Neuronal stem cell (in vitro differentiated cells): Measurements from ENCODE around the gene IFT81.
"Not testable (repeated sequence)": the region's sequence is repeated elsewhere in the genome, so short reads cannot be mapped to it uniquely, and the experiment has no call there.

Experiments used
- DNase-seq: peaks from one replicate; pipeline ENCODE4 v3.0.0-alpha.2; 2013; ENCODE audit warnings: low spot score
- H2AFZ ChIP-seq: one replicate; pipeline ENCODE4 v1.6.1; 2013; ENCODE audit warnings: mild to moderate bottlenecking, low read length, inconsistent platforms
- H2AK5ac ChIP-seq: 2 replicates; pipeline ENCODE4 v1.6.1; 2013; ENCODE audit warnings: low read depth, mild to moderate bottlenecking, inconsistent platforms, low read length, moderate library complexity, mixed read lengths
- H2BK120ac ChIP-seq: 2 replicates; pipeline ENCODE4 v1.6.1; 2013; ENCODE audit warnings: low read depth, mild to moderate bottlenecking, inconsistent platforms, low read length, moderate library complexity, mixed read lengths
- H2BK12ac ChIP-seq: one replicate; pipeline ENCODE4 v1.6.1; 2013; ENCODE audit warnings: low read length, inconsistent platforms
- H2BK15ac ChIP-seq: 2 replicates; pipeline ENCODE4 v1.6.1; 2013; ENCODE audit warnings: mild to moderate bottlenecking, low read length, inconsistent platforms, mixed read lengths
- H2BK5ac ChIP-seq: one replicate; pipeline ENCODE4 v1.6.1; 2013; ENCODE audit warnings: inconsistent platforms, mild to moderate bottlenecking, low read length, moderate library complexity
- H3K14ac ChIP-seq: one replicate; pipeline ENCODE4 v1.6.1; 2013; ENCODE audit warnings: low read length, inconsistent platforms
- H3K18ac ChIP-seq: 2 replicates; pipeline ENCODE4 v1.6.1; 2013; ENCODE audit warnings: low read length, inconsistent platforms
- H3K23ac ChIP-seq: 2 replicates; pipeline ENCODE4 v1.6.1; 2013; ENCODE audit warnings: low read depth, mild to moderate bottlenecking, mixed read lengths, low read length, inconsistent platforms; ENCODE audit not compliant: poor library complexity
- H3K27ac ChIP-seq: replicated peaks from 3 replicates; pipeline ENCODE4 v1.5.1; 2013; ENCODE audit warnings: low read length, inconsistent platforms
- H3K27me3 ChIP-seq, 3 experiments: 2 replicates each; pipeline ENCODE4 v1.6.1; 2013; ENCODE audit warnings: low read length in 3 of 3, mild to moderate bottlenecking in 2 of 3, inconsistent platforms in 1 of 3, low read depth in 1 of 3, mixed read lengths in 1 of 3, moderate library complexity in 1 of 3; ENCODE audit not compliant: control insufficient read depth in 3 of 3, insufficient read depth in 3 of 3
- H3K36me3 ChIP-seq, 2 donors: replicated peaks in 1 of 2; 2 replicates each; pipeline ENCODE4 v1.6.1; 2013; ENCODE audit warnings: low read length in 2 of 2; ENCODE audit not compliant: control insufficient read depth in 2 of 2, insufficient read depth in 2 of 2
- H3K4ac ChIP-seq: 2 replicates; pipeline ENCODE4 v1.6.1; 2013; ENCODE audit warnings: inconsistent platforms, mild to moderate bottlenecking, low read length, moderate library complexity
- H3K4me1 ChIP-seq, 2 donors: 1 replicate in 1 of 2; 2 replicates in 1 of 2; pipeline ENCODE4 v1.6.1; 2013; ENCODE audit warnings: low read length in 2 of 2, low read depth in 1 of 2; ENCODE audit not compliant: control insufficient read depth in 2 of 2, insufficient read depth in 1 of 2
- H3K4me2 ChIP-seq: one replicate; pipeline ENCODE4 v1.6.1; 2013; ENCODE audit warnings: mild to moderate bottlenecking, low read length, inconsistent platforms; ENCODE audit not compliant: insufficient read depth, poor library complexity, severe bottlenecking
- H3K4me3 ChIP-seq, 2 donors: 2 replicates each; pipeline ENCODE4 v1.5.1; 2013; ENCODE audit warnings: low read length in 2 of 2, mild to moderate bottlenecking in 2 of 2, inconsistent platforms in 1 of 2, moderate library complexity in 1 of 2
- H3K79me1 ChIP-seq: one replicate; pipeline ENCODE4 v1.6.1; 2013; ENCODE audit warnings: low read depth, mild to moderate bottlenecking, inconsistent platforms, low read length, moderate library complexity
- H3K9ac ChIP-seq: one replicate; pipeline ENCODE4 v1.6.1; 2013; ENCODE audit warnings: mild to moderate bottlenecking, low read depth, low read length, inconsistent platforms; ENCODE audit not compliant: poor library complexity
- H3K9me3 ChIP-seq, 2 donors: replicated peaks in 1 of 2; 2 replicates each; pipeline versions ENCODE3 to v1.6.1; 2013; ENCODE audit warnings: low read length in 2 of 2, mild to moderate bottlenecking in 2 of 2, inconsistent platforms in 1 of 2, low read depth in 1 of 2, mixed read lengths in 1 of 2, moderate library complexity in 1 of 2; ENCODE audit not compliant: control insufficient read depth in 2 of 2, insufficient read depth in 1 of 2
- H4K8ac ChIP-seq: one replicate; pipeline ENCODE4 v1.6.1; 2013; ENCODE audit warnings: low read depth, mild to moderate bottlenecking, inconsistent platforms, low read length, moderate library complexity
- H4K91ac ChIP-seq: one replicate; pipeline ENCODE4 v1.6.1; 2013; ENCODE audit warnings: low read length, low read depth, mild to moderate bottlenecking, inconsistent platforms; ENCODE audit not compliant: poor library complexity
- WGBS, 2 donors: extraction: QIAGEN DNeasy Blood & Tissue Kit; methylation state at CpG; one replicate each; pipeline ENCODE4 v1.1.7; 2013; ENCODE audit warnings: missing lambda C conversion rate in 2 of 2, mixed read lengths in 1 of 2; ENCODE audit not compliant: insufficient read length in 2 of 2, insufficient replicate concordance in 1 of 2; ENCODE audit errors: extremely low coverage in 2 of 2; 5-methylcytosine and 5-hydroxymethylcytosine counted together

The IFT81 gene

DNA sequence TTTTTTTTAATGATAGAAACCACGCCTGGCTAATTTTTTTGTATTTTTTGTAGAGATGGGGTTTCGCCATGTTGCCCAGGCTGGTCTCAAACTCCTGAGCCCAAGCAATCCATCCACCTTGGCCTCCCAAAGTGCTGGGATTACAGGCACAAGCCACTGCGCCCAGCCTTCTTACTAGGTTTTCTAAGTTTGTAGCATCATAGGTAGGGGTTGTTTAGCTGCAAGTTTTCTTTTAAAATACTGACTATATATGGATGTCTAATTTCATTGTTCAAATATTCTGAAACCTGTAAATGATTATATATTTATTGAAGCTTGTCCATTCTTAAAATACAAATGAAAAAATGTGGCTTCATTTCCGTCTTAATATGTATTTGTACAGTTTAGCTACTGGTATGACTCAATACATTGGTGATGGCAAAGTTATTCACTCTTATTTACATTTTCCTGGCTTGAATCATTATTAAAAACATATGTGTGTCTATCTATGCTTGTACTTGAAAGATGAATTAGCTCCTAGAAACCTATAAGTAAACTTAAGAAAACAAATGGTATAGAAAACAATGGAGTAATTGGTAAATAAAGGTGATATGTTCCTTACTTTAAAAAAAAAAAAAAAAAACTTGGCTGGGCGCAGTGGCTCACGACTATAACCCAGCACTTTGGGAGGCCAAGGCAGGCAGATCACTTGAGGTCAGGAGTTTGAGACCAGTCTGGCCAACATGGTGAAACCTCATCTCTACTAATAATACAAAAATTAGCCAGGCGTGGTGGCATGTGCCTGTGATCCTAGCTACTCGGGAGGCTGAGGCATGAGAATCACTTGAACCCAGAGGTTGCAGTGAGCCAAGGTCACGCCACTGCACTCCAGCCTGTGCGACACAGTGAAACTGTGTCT, 87.7 kb downstream of the IFT81 start:
- H3K36me3 ChIP-seq: peaks cover 4 to 63% of the 10 kb centered on the region in 2 donors
- H3K27ac ChIP-seq, DNase-seq: not testable (repeated sequence)

DNA sequence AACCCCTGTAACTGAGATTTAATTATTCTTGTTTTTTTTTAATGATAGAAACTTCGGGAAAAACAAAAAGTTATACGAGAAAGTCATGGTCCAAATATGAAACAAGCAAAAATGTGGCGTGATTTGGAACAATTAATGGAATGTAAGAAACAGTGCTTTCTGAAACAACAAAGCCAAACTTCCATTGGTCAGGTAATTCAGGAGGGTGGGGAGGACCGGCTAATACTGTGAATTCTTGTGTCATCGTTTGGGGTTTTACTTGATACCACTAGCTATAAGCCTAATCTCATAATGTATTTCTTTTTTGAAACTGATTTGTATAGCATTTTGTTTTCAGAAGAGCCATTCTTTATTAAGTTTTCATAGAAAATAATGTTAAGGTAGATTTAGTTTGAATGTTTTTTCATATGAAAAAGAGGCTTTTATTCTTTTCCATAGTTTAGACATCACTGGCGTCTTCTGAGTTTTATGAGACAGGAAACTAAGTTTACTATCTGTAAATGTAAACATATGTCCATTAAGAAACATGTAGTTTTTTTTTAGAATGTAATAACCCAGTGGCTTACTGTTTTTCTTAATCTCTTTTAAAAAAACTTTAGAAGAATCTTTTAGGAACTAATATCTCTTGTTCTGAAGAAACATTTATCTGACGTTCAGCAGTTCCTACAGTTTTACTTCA, 94.0 kb downstream of the IFT81 start:
- H3K27me3 ChIP-seq: no peaks in the 10 kb centered on the region

More for the DNA sequence above, 87.7 kb downstream of the IFT81 start:
- no CpG with 5 or more reads among the region's 10 CpGs for WGBS, 2 donors
- H3K4me3 ChIP-seq, H3K79me1 ChIP-seq, H2BK15ac ChIP-seq, H2BK5ac ChIP-seq, H2BK12ac ChIP-seq, H4K91ac ChIP-seq, H3K18ac ChIP-seq, H3K14ac ChIP-seq, H3K4ac ChIP-seq, H2BK120ac ChIP-seq, H4K8ac ChIP-seq, H2AFZ ChIP-seq, H3K27me3 ChIP-seq, H2AK5ac ChIP-seq, H3K9ac ChIP-seq, H3K23ac ChIP-seq, H3K4me1 ChIP-seq, H3K4me2 ChIP-seq: not testable (repeated sequence)
- peaks cover 0 to 13% of the 10 kb centered on the region in 2 donors for H3K9me3 ChIP-seq

DNA sequence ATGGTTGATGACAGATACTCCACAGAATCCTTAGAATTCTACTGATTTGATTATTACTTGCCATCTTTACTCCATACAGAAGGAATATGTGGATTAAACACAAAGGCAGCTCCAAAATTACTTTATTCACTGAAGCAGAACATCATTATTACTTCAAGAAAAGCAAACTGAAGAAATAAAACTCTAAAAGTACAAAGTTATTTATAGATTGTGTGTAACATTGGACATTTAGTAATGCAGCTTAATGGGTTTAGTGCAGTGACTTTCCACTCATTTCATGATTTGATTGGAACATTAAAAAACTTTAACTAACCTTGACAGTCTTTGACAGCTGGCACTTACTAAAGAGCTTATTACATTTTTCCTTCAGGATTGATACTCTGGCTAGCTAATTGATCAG, 97.9 kb downstream of the IFT81 start:
- peaks cover 5 to 64% of the 10 kb centered on the region in 2 donors for H3K36me3 ChIP-seq
- no peak overlapping the region for H2BK120ac ChIP-seq
- H3K27ac ChIP-seq: no peak overlapping the region
- no peak overlapping the region for H3K4me3 ChIP-seq
- peaks cover 0 to 1% of the 10 kb centered on the region in 2 donors for H3K4me1 ChIP-seq
- no peaks in the 10 kb centered on the region for H3K79me1 ChIP-seq
- H3K23ac ChIP-seq: no peak overlapping the region
- H4K8ac ChIP-seq: no peak overlapping the region
- H2AK5ac ChIP-seq: no peak overlapping the region
- no peak overlapping the region for H2BK5ac ChIP-seq
- H3K14ac ChIP-seq: no peak overlapping the region
- H3K9me3 ChIP-seq: no peaks in the 10 kb centered on the region
- H2BK15ac ChIP-seq: no peak overlapping the region
- H3K4ac ChIP-seq: no peak overlapping the region
- no peak overlapping the region for H3K9ac ChIP-seq
- no peak for DNase-seq
- H3K27me3 ChIP-seq: no peaks in the 10 kb centered on the region
- no peak overlapping the region for H2AFZ ChIP-seq
- no peak overlapping the region for H2BK12ac ChIP-seq
- H3K18ac ChIP-seq: no peak overlapping the region
- H4K91ac ChIP-seq: no peak overlapping the region
- no peak overlapping the region for H3K4me2 ChIP-seq

More for the DNA sequence above, 94.0 kb downstream of the IFT81 start:
- Histone ChIP-seq H2BK12ac (no peak overlapping the region), H3K9ac (no peak overlapping the region), H3K4me3 (no peak overlapping the region), H3K18ac (no peak overlapping the region), H2BK15ac (no peak overlapping the region), H3K36me3 (peaks cover 7 to 65% of the 10 kb centered on the region in 2 donors), H2AFZ (no peak overlapping the region), H3K14ac (no peak overlapping the region), H4K91ac (no peak overlapping the region), H3K4me1 (peaks cover 0 to 1% of the 10 kb centered on the region in 2 donors), H3K4ac (no peak overlapping the region), H3K79me1 (no peaks in the 10 kb centered on the region), H2BK120ac (no peak overlapping the region), H3K4me2 (no peak overlapping the region), H3K27ac (no peak overlapping the region), H2BK5ac (no peak overlapping the region), H2AK5ac (no peak overlapping the region), H3K23ac (no peak overlapping the region), H3K9me3 (peaks cover 0 to 4% of the 10 kb centered on the region in 2 donors), H4K8ac (no peak overlapping the region)
- no CpG with 5 or more reads among the region's 7 CpGs for WGBS, 2 donors
- DNase-seq: no peak

- H3K36me3 ChIP-seq: peaks cover 5 to 60% of the 10 kb centered on the region in 2 donors
- H2AFZ ChIP-seq: no peak overlapping the region
- no peak overlapping the region for H2BK15ac ChIP-seq
- H2BK5ac ChIP-seq: no peak overlapping the region
- no peak overlapping the region for H2BK12ac ChIP-seq
- H3K4me2 ChIP-seq: no peak overlapping the region
- H3K27ac ChIP-seq: no peak overlapping the region
- H2AK5ac ChIP-seq: no peak overlapping the region
- H3K9me3 ChIP-seq: no peaks in the 10 kb centered on the region
- no peak overlapping the region for H3K4me3 ChIP-seq
- no peak for DNase-seq
- H3K18ac ChIP-seq: no peak overlapping the region
- H3K23ac ChIP-seq: no peak overlapping the region
- H3K4me1 ChIP-seq: peaks cover 0 to 1% of the 10 kb centered on the region in 2 donors
- no peak overlapping the region for H2BK120ac ChIP-seq
- H3K14ac ChIP-seq: no peak overlapping the region
- no peak overlapping the region for H3K9ac ChIP-seq
- no CpG with 5 or more reads among the region's 1 CpG for WGBS, 2 donors
- no peak overlapping the region for H4K91ac ChIP-seq
- H3K27me3 ChIP-seq: no peaks in the 10 kb centered on the region
- H3K4ac ChIP-seq: no peak overlapping the region
- no peak overlapping the region for H4K8ac ChIP-seq
- H3K79me1 ChIP-seq: no peaks in the 10 kb centered on the region
Observed at GRCh38 chr12:110222433-110222832, 98.3 kb downstream of the IFT81 start.
